TTC549 (cell line): ENCODE measurements around the gene MLYCD.
"Not testable (repeated sequence)": the region's sequence is repeated elsewhere in the genome, so short reads cannot be mapped to it uniquely, and the experiment has no call there.

Experiments
- FAIRE-seq: peaks from 2 replicates; lab custom pipeline; 2012; peaks lifted over from hg19 to GRCh38; lab: Jason Lieb, UNC

The MLYCD gene

DNA sequence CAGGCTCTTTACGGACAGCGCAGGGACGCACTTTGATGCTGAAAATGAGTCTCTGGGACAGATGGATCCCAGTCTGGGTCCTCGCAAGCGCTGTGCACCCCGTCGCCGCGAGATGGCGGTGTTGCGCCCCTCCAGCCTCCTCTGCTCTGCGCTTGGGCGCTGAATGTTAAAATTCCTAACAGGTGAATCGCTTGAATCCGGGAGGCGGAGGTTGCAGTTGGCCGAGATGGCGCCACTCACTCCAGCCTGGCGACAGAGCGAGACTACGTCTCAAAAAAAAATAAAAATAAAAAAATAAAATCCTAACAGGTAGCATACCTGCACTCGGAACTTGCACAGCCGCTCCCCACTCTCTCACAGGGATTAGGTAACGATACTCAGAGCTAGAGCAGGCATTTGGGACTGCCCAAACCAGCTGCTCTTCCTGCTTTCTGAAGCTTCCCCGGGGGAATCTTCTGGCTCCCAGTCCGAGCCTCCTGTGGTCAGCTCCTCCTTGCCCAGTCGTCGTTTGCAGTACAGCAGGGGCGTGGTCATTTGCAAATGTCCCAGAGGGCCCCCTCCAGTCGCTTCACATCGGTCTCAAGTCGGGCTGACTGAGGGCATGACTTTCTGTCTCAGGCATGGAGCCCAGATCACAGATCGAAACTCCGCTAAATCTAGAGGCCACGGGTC, 27.9 kb downstream of the MLYCD start:
- FAIRE-seq: no peak

- no peak for FAIRE-seq
These were observed 29.6 kb downstream of the MLYCD start for GRCh38 chr16:83928341-83929055.

DNA sequence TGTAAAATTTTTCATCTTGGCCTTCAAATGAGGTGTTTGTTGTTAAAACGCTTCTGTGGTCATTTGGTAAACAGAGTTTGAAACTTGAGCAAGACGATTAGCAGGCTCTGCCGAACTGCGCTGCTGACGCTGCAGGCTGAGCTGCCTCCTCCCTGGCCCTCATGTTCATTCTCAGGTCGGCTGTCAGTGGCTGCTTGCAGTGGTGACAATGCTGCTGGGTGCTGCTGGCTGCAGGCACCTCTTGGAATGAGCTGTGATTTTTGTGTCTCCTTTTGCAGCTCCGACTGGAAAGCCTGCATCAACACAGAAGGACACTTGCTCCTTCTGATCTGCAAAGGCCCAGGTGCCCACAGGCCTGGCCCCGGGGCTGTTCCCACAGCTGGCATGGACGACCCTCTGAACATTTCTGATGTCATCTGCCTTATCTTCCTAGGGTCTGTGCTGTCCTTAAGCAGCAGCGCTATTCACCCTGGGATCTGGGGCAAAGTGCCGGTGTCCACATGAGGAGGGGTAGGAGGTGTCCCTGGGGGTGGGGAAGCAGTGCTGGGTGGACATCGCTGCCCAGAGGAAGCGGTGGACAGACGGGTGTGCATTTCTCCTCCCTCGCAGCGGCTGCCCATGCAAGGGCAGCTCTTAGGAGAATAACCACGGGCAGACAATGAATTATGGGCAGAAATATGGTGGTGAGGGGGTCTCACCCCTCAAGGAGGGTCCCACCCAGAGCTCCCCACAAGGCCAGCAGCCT, 31.1 kb downstream of the MLYCD start:
- FAIRE-seq: no peak

DNA sequence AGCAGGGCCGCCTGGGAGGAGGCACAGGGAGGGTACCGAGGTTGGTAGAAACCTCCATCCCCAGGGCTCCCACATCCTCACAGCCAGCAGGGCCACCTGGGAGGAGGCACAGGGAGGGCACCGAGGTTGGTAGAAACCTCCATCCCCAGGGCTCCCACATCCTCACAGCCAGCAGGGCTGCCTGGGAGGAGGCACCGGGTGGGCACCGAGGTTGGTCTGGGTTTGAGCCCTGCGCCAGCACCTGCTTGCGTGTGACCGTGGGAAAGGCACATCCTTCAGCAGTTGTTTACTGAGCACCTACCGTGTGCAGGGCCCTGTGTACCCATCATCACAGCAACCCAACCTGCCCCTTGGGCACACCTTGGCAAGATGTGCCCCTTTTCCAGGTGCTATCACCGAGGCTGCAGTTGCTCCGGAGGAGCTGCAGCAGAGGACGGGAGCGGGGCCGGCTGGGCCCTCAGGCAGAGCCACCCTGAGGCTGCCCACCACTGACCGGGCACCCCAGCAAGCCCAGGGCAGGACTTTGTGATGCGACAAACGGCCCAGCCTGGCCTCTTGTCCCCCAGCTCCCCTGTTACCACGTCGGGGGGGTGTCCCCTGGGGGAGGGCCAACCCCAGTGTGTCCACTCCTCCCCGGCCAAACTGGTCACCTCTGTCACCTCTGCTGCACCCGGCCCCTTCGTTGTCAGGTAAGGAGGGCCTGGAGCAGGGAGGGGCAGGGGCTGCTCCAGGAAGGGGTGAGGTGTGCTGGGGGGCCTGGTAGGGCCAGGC, 32.0 kb downstream of the MLYCD start:
- no peak for FAIRE-seq

DNA sequence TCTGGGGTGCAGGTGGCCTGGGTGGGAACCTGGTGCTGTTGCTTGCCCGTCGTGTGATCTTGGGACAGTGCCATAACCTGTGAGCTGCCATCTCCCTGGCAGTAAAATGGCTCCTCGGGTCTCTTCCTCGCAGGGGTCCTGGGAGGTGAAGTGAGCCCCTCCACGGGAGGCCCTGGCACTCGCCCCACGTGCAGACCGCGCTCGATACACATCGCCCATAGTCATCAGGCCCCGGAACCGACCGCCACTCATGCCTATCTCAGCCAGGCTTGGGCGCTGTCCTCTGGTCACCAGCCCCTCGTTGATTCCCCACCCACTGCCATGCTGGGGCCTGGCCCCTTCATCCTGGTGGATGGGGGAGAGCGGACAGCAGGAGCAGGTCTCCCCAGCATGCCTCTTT, 32.6 kb downstream of the MLYCD start:
- FAIRE-seq: no peak

- no peak for FAIRE-seq
These were observed 33.4 kb downstream of the MLYCD start for GRCh38 chr16:83932304-83932703.

DNA sequence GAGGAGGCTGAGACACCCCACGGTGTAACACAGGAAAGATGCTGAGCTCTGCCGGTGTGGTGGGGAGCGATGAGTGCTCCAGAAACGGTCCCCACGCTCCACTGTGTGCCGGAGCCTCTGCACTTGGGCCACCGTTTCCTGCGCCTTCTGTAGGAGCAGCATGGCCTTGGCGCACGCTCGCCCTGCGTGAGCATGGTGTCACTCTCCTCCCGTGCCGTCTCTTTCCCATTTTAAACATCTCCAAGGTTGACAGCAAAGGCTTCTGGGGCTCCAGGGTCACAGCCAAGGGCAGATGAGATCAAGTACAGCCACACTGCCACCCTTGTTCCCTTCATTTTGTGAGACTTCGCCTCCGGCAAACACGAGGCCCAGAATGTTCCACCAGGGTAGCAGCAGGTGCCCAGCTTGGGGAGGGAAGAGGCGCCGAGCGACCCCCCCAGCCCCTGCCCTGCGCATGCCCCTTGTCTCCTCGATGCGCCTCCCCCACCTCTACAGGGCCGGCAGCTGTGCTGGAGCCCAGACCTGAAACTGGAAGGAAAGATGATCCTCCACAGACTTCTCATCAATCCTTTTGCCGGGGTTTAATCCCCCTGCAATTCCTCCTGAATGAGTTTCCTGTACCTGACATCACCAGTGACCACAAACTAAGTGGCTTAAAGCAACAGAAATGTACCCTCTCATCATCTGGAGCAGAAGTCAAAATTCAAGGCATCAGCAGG, 34.2 kb downstream of the MLYCD start:
- no peak for FAIRE-seq

DNA sequence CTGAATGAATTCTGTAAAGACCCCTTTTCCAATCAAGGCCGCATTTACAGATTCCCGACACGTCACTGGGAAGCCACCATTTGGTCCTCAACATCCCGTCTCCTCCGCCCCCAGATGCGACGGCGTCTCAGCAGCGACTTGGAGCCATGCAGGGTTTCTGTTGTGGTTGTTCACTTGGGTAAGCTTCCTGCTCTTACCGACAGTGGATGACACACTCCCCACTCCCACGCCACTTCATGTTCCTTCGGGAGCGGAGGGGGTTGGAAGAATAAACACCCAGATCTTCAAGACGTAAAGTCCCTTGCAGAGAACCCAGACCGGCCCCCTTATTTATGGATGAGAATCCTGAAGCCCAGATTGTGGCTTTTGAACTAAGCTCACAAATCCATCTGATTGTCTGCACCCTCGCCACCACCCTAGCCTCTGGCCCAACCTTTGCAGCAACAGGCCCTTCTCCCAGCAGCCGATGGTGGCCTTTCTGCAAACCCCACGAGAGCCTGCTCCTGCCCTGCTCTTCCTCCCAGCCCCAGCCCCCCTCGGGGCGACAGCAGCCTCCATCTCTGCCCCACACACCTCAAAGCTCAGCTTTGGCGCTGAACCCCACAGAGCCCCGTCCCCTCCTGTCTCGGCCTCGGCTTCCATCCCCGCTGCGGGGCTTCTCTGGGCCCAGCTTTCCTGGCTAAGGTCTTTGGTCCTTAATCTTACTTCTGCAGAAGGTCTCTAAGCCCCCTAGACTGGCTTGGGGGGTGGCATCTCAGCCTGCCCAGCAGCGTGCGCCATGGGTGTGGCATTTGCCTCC, 35.2 kb downstream of the MLYCD start:
- no peak for FAIRE-seq

GRCh38 chr16:83934684-83934977, 35.7 kb downstream of the MLYCD start:
- no peak for FAIRE-seq

- FAIRE-seq: no peak
These were observed 36.3 kb downstream of the MLYCD start for GRCh38 chr16:83935005-83935857.

GRCh38 chr16:83935858-83936255, 36.9 kb downstream of the MLYCD start:
- FAIRE-seq: no peak

DNA sequence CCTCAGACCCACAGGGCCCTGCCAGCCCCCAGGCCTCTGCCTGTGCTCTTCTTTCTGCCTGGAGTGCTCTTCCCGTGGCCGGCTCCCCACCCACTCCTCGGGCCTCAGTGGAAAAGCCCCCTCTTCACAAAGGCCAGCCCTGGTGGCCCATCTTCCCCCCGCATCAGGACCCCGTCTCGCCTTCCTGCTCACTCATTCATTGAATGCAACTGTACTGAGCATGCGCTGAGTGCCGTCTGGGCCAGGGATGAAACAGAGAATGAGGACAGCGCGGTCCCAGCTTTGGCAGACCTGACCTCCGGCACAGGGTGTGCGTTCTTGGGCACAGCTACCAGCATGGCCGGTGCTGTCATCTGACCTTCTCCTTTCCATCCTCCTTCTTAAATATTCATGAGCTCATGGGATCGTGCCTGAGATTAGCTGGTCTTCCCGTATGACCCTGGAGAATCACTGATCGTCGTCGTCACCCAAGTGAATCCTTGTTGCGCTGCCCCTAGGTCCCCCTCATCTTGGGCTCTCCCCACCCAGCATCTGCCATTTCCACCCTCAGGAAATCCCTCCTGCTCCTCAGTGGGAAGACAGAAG, 37.8 kb downstream of the MLYCD start:
- no peak for FAIRE-seq

GRCh38 chr16:83937267-83937666, 38.4 kb downstream of the MLYCD start:
- FAIRE-seq: no peak

GRCh38 chr16:83937922-83938885, 39.3 kb downstream of the MLYCD start:
- FAIRE-seq: no peak

- no peak for FAIRE-seq
These were observed 40.4 kb downstream of the MLYCD start for GRCh38 chr16:83939266-83939855.

- FAIRE-seq: no peak
These were observed 41.2 kb downstream of the MLYCD start for GRCh38 chr16:83940119-83940518.

- FAIRE-seq: no peak
These were observed 41.9 kb downstream of the MLYCD start for GRCh38 chr16:83940630-83941378.

DNA sequence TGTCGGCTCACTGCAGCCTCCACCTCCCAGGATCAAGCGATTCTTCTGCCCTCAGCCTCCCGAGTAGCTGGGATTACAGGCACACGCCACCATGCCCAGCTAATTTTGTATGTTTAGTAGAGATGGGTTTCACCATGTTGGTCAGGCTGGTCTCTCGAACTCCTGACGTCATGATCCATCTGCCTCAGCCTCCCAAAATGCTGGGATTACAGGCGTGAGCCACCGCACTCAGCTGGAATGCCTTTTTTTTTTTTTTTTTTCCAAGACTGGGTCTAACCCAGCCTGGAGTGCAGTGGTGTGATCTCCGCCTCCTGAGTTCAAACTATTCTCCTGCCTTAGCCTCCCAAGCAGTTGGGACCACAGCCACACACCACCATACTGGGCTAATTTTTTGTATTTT, 42.6 kb downstream of the MLYCD start:
- not testable (repeated sequence) for FAIRE-seq
